HL-60 (cell line): ENCODE measurements around the gene THPO.
"Not testable (repeated sequence)": the region's sequence is repeated elsewhere in the genome, so short reads cannot be mapped to it uniquely, and the experiment has no call there.

Source experiments
- DNase-seq, 2 experiments: peaks; one replicate each; pipeline ENCODE4 v3.0.0-alpha.2; 2010 to 2020; ENCODE audit warnings: low read depth in 1 of 2, low spot score in 1 of 2
- H3K27ac ChIP-seq: fragments of 250-450 bp; sonication (Bioruptor Pico); replicated peaks from 2 replicates; pipeline ENCODE4 v1.5.1; 2020; ENCODE audit warnings: mild to moderate bottlenecking, moderate library complexity
- H3K27me3 ChIP-seq: fragments of 250-450 bp; sonication (Bioruptor Pico); 2 replicates; pipeline ENCODE4 v1.5.1; 2021; ENCODE audit warnings: mild to moderate bottlenecking, moderate library complexity; ENCODE audit not compliant: insufficient read depth, poor library complexity, severe bottlenecking
- H3K4me3 ChIP-seq: replicated peaks from 2 replicates; pipeline ENCODE4 v1.5.1; 2011; ENCODE audit warnings: mild to moderate bottlenecking, control low read depth, low read length; ENCODE audit not compliant: insufficient read depth
- GABPA ChIP-seq: IDR thresholded peaks from 2 replicates; pipeline ENCODE4 v1.6.1; 2012; ENCODE audit warnings: low read depth
- POLR2AphosphoS5 ChIP-seq: IDR thresholded peaks from 2 replicates; pipeline ENCODE4 v1.6.1; 2012; ENCODE audit warnings: low read depth
- REST ChIP-seq: IDR thresholded peaks from 2 replicates; pipeline ENCODE4 v1.6.1; 2012; ENCODE audit warnings: low read depth; ENCODE audit not compliant: insufficient replicate concordance
- SPI1 ChIP-seq: IDR thresholded peaks from 2 replicates; pipeline ENCODE4 v1.6.1; 2012; ENCODE audit warnings: low read depth, mild to moderate bottlenecking, borderline replicate concordance
- TF ChIP-seq, protein P1 (sequence below): IDR thresholded peaks from one replicate; pipeline ENCODE4 v1.5.1; 2011; ENCODE audit warnings: low read length, control low read depth, inconsistent platforms; ENCODE audit not compliant: insufficient read depth

THPO gene

DNA sequence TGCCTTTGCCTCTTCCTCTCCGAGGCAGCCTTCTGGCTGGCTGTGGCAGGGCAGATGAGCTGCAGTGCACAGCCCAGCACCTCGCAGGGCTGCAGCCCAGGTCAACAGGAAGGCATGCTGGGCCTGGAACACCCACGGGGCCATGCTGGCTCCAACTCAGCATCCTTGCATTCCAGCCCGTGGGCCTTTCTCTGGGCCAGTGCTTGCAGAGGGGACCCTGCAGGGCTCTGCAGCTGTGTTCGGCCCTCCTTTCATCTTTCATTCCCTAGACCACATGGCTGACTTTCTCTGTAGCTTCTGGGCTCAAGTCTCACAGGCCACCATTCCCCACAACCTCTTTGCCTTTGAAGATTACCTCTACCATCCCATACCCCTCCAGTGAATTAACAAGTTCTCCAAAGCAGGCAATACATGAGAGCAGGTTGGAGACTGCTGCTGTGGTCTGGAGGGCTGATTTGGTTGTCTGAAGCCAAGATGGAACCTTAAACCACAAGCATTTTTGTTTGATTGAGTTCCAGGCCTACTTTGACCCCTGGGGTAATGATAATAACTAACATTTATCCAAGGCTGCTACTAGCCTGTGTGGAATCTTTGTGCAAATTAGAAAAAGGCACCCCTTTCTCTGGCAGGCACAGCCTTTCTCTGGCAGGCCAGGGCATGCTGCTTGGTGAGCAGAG lies 34.7 kb downstream of the THPO start:
- TF ChIP-seq SPI1 (no peak), POLR2AphosphoS5 (no peak), REST (no peak), GABPA (no peak)
- TF ChIP-seq, protein P1, sequence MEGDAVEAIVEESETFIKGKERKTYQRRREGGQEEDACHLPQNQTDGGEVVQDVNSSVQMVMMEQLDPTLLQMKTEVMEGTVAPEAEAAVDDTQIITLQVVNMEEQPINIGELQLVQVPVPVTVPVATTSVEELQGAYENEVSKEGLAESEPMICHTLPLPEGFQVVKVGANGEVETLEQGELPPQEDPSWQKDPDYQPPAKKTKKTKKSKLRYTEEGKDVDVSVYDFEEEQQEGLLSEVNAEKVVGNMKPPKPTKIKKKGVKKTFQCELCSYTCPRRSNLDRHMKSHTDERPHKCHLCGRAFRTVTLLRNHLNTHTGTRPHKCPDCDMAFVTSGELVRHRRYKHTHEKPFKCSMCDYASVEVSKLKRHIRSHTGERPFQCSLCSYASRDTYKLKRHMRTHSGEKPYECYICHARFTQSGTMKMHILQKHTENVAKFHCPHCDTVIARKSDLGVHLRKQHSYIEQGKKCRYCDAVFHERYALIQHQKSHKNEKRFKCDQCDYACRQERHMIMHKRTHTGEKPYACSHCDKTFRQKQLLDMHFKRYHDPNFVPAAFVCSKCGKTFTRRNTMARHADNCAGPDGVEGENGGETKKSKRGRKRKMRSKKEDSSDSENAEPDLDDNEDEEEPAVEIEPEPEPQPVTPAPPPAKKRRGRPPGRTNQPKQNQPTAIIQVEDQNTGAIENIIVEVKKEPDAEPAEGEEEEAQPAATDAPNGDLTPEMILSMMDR: no peak
- Histone ChIP-seq H3K27me3 (no peaks in the 10 kb centered on the region), H3K27ac (no peak overlapping the region), H3K4me3 (no peak overlapping the region)
- no peak for DNase-seq

GRCh38 chr3:184341925-184342324 lies 36.1 kb downstream of the THPO start:
- H3K27me3 ChIP-seq: no peaks in the 10 kb centered on the region
- no peak overlapping the region for H3K27ac ChIP-seq
- no peak for DNase-seq
- H3K4me3 ChIP-seq: no peak overlapping the region
- TF ChIP-seq SPI1: no peak
- no peak for TF ChIP-seq POLR2AphosphoS5
- TF ChIP-seq REST: no peak
- TF ChIP-seq, protein P1: no peak
- no peak for TF ChIP-seq GABPA

GRCh38 chr3:184339451-184340135 lies 38.4 kb downstream of the THPO start:
- not testable (repeated sequence) for H3K27me3 ChIP-seq, DNase-seq, H3K27ac ChIP-seq, H3K4me3 ChIP-seq

DNA sequence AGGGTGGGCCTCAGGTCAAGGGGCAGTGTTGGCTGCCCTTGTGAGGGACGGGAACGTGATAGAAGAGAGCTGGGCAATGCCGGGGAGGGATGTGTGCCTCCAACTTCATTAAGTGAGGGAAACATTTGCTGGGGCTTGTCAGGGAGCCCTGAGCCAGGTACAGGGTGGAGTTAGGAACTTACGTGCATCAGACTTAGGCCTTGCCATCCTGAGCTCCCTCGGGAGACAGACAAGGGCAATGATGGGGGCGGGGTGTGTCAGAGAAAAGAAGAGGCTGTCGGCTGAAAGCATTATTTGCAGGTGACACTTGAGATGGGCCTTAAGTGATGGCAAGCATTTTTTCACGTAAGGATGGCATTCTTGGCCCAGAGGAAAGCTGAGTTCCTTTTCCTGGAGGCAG lies 39.0 kb downstream of the THPO start:
- TF ChIP-seq, protein P1: no peak
- TF ChIP-seq GABPA (no peak), SPI1 (no peak), POLR2AphosphoS5 (no peak), REST (no peak)
- no peak overlapping the region for H3K4me3 ChIP-seq
- DNase-seq: no peak
- no peaks in the 10 kb centered on the region for H3K27me3 ChIP-seq
- no peak overlapping the region for H3K27ac ChIP-seq
